H1 (cell line): ENCODE measurements around the gene CHRM1. TPM values are rescaled to one million over a fixed set of nuclear protein-coding genes. Genes with fewer than 3 reads are reported as not detected.

Experiments
- CHD2 ChIP-seq: IDR thresholded peaks from 2 replicates; pipeline ENCODE4 v1.6.1; 2012; ENCODE audit warnings: low read length, improper control_type of control experiment
- CREB1 ChIP-seq: IDR thresholded peaks from 2 replicates; pipeline ENCODE4 v1.6.1; 2012; ENCODE audit warnings: inconsistent platforms
- EGR1 ChIP-seq: IDR thresholded peaks from 2 replicates; pipeline ENCODE4 v1.6.1; 2011; ENCODE audit warnings: low read depth, low read length, borderline replicate concordance
- EP300 ChIP-seq, 2 experiments: IDR thresholded peaks; 1 replicate in 1 of 2; 2 replicates in 1 of 2; pipeline ENCODE4 v1.6.1; 2011 to 2012; ENCODE audit warnings: low read depth in 2 of 2, low read length in 2 of 2, mild to moderate bottlenecking in 2 of 2, borderline replicate concordance in 1 of 2, inconsistent platforms in 1 of 2, moderate library complexity in 1 of 2
- GABPA ChIP-seq: IDR thresholded peaks from 2 replicates; pipeline ENCODE4 v1.6.1; 2011; ENCODE audit warnings: mild to moderate bottlenecking, low read length, moderate library complexity, borderline replicate concordance; ENCODE audit not compliant: insufficient read depth
- GTF2F1 ChIP-seq: IDR thresholded peaks from 2 replicates; pipeline ENCODE4 v1.6.1; 2012; ENCODE audit warnings: low read depth, low read length, improper control_type of control experiment, borderline replicate concordance
- NANOG ChIP-seq: IDR thresholded peaks from 2 replicates; pipeline ENCODE4 v1.6.1; 2011; ENCODE audit warnings: low read length, low read depth, mild to moderate bottlenecking, inconsistent platforms; ENCODE audit not compliant: insufficient read depth, poor library complexity, severe bottlenecking
- NRF1 ChIP-seq: IDR thresholded peaks from 2 replicates; pipeline ENCODE4 v1.6.1; 2011; ENCODE audit warnings: mild to moderate bottlenecking, low read depth, low read length, improper control_type of control experiment
- POLR2AphosphoS5 ChIP-seq: IDR thresholded peaks from 2 replicates; pipeline ENCODE4 v1.6.1; 2011; ENCODE audit warnings: low read depth, low read length
- RNF2 ChIP-seq: fragments of 200-900, 300-1000 bp; sonication (generic); IDR thresholded peaks from 2 replicates; pipeline ENCODE4 v1.7.1; 2016; ENCODE audit warnings: borderline replicate concordance, low read depth, mild to moderate bottlenecking, antibody characterized with exemption, low read length; ENCODE audit not compliant: poor library complexity, severe bottlenecking; ENCODE audit errors: missing control alignments
- RXRA ChIP-seq: IDR thresholded peaks from 2 replicates; pipeline ENCODE4 v1.6.1; 2011; ENCODE audit warnings: low read depth, mild to moderate bottlenecking, low read length, moderate library complexity; ENCODE audit not compliant: insufficient read depth
- SIN3A ChIP-seq, 2 experiments: IDR thresholded peaks in 1 of 2; conservative IDR thresholded peaks in 1 of 2; 2 replicates each; pipeline ENCODE4 v1.6.1; 2011 to 2012; ENCODE audit warnings: low read length in 2 of 2, improper control_type of control experiment in 1 of 2, low read depth in 1 of 2, mild to moderate bottlenecking in 1 of 2
- SP2 ChIP-seq: IDR thresholded peaks from 2 replicates; pipeline ENCODE4 v1.6.1; 2012; ENCODE audit warnings: mild to moderate bottlenecking, low read length, inconsistent platforms
- TCF12 ChIP-seq: IDR thresholded peaks from 2 replicates; pipeline ENCODE4 v1.6.1; 2011; ENCODE audit warnings: low read depth, mild to moderate bottlenecking, low read length
- polyA plus RNA-seq, 7 experiments: library from polyadenylated mRNA; depleted of rRNA in 3 of 7; stranded (reverse) in 5 of 7; unstranded in 2 of 7; fragments of >200 nt in 5 of 7; fragments of 200-250 nt in 2 of 7; gene quantifications; 1 replicate in 5 of 7; 2 replicates in 1 of 7; 4 replicates in 1 of 7; pipeline versions ENCODE4 v1.2.1 to v1.2.3, GENCODE V29; 2011 to 2013; ENCODE audit warnings: missing spikeins in 2 of 7, mixed read lengths in 2 of 7
- total RNA-seq: library from RNA; stranded (reverse); fragmentation: NEBNext Ultra II Directional; extraction: Animal tissue kit (Norgen Biotek cat#: 25700); gene quantifications from 2 replicates; pipeline ENCODE4 v1.2.1, GENCODE V29; 2021
- TF ChIP-seq, protein P1 (sequence below): IDR thresholded peaks from 2 replicates; pipeline ENCODE4 v1.6.1; 2011; ENCODE audit warnings: low read length, improper control_type of control experiment
- TF ChIP-seq, protein P2 (sequence below), 3 experiments: IDR thresholded peaks; 1 replicate in 2 of 3; 2 replicates in 1 of 3; pipeline versions ENCODE4 v1.5.1 to v1.6.1; 2011; ENCODE audit warnings: low read length in 3 of 3, mild to moderate bottlenecking in 3 of 3, inconsistent platforms in 2 of 3, low read depth in 1 of 3, moderate library complexity in 1 of 3; ENCODE audit not compliant: insufficient read depth in 1 of 3; ENCODE audit errors: control extremely low read depth in 1 of 3
- TF ChIP-seq, protein P3 (sequence below): IDR thresholded peaks from 2 replicates; pipeline ENCODE4 v1.6.1; 2012; ENCODE audit warnings: inconsistent platforms
- TF ChIP-seq, protein P4 (sequence below): IDR thresholded peaks from 2 replicates; pipeline ENCODE4 v1.6.1; 2012; ENCODE audit warnings: inconsistent platforms

CHRM1 gene
- total and polyA plus RNA-seq, 2 of the 8 experiments (the other 6 are each of a cell fraction or from before 2014, with no cell fraction given) = 0.08 TPM; not detected in 1

DNA sequence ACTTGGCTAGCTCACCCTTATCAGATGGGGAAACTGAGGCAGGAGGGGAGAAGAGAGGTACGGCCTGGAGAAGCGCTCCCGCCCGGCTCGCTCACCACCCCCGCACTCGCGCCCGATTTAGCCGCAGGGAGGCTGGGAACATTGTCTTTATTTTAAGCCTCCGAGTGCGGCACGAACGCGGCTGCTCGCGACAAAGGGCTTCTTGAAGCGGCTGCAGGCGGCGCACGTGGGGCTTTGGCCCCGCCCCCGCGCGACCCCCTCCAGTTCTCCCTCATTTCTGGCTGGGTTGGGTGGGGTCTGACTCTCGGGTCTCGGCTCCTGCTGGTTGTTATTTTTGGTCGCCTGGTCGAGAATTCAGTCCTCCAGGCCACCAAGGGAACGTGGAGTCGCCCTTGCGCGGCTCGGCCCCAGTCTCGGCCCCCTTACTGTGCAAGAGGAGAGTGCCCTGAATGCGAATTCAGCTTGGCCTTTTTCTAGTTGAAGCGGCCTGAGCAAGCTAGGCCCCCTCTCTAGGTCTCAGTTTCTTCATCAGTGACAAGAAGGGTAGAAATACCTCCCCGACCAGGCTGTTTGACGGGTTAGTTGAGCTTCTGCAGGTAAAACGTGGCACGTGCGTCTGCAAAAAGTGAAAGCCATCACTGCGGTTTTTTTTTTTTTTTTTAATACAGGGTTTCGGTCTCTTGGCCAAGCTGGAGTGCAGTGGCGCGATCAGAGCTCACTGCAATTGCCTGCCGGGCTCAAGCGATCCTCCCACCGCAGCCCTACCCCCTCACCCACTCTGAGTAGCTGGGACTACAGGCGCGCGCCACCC lies 2.6 kb upstream of the CHRM1 start (continued):
- TF ChIP-seq, protein P1, sequence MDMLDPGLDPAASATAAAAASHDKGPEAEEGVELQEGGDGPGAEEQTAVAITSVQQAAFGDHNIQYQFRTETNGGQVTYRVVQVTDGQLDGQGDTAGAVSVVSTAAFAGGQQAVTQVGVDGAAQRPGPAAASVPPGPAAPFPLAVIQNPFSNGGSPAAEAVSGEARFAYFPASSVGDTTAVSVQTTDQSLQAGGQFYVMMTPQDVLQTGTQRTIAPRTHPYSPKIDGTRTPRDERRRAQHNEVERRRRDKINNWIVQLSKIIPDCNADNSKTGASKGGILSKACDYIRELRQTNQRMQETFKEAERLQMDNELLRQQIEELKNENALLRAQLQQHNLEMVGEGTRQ = peak; percentile 39; the same call in 1 of the 2 replicates
- TF ChIP-seq TCF12 (no peak), RNF2 (no peak), RXRA (no peak), NANOG (no peak), SP2 (no peak), CHD2 (no peak), GABPA (no peak), EP300 (IDR thresholded peaks at IDR 0.05; ENCODE audit: borderline replicate concordance in 1 of 2, low read depth in 2 of 2, low read length in 2 of 2) (no peak), NRF1 (no peak), POLR2AphosphoS5 (no peak), GTF2F1 (no peak), SIN3A (conservative IDR thresholded peaks at IDR 0.05 in 1 of 2, IDR thresholded peaks at IDR 0.05 in 1 of 2; ENCODE audit: low read depth in 1 of 2, low read length in 2 of 2) (no peak), CREB1 (no peak), EGR1 (peak; percentile 85; the same call in 1 of the 2 replicates)
- TF ChIP-seq, protein P2, sequence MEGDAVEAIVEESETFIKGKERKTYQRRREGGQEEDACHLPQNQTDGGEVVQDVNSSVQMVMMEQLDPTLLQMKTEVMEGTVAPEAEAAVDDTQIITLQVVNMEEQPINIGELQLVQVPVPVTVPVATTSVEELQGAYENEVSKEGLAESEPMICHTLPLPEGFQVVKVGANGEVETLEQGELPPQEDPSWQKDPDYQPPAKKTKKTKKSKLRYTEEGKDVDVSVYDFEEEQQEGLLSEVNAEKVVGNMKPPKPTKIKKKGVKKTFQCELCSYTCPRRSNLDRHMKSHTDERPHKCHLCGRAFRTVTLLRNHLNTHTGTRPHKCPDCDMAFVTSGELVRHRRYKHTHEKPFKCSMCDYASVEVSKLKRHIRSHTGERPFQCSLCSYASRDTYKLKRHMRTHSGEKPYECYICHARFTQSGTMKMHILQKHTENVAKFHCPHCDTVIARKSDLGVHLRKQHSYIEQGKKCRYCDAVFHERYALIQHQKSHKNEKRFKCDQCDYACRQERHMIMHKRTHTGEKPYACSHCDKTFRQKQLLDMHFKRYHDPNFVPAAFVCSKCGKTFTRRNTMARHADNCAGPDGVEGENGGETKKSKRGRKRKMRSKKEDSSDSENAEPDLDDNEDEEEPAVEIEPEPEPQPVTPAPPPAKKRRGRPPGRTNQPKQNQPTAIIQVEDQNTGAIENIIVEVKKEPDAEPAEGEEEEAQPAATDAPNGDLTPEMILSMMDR (IDR thresholded peaks at IDR 0.05; ENCODE audit: control extremely low read depth in 1 of 3, insufficient read depth in 1 of 3, low read depth in 1 of 3, low read length in 3 of 3) = no peak
- TF ChIP-seq, protein P3, sequence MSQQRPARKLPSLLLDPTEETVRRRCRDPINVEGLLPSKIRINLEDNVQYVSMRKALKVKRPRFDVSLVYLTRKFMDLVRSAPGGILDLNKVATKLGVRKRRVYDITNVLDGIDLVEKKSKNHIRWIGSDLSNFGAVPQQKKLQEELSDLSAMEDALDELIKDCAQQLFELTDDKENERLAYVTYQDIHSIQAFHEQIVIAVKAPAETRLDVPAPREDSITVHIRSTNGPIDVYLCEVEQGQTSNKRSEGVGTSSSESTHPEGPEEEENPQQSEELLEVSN = peak; percentile 53; the same call in 1 of the 2 replicates
- TF ChIP-seq, protein P4, sequence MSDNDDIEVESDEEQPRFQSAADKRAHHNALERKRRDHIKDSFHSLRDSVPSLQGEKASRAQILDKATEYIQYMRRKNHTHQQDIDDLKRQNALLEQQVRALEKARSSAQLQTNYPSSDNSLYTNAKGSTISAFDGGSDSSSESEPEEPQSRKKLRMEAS = peak; percentile 82
